ENCODE data around the gene ASGR1. TPM values are rescaled to one million over a fixed set of nuclear protein-coding genes. Genes with fewer than 3 reads are reported as not detected.
A peak's percentile ranks its signal among the peaks of the same experiment; 100 is the strongest.

Gene ASGR1
- total and polyA plus RNA-seq, 2 of the 4 experiments (the other 2 are of a cell fraction), result 1.3 to 3.8 TPM

DNA sequence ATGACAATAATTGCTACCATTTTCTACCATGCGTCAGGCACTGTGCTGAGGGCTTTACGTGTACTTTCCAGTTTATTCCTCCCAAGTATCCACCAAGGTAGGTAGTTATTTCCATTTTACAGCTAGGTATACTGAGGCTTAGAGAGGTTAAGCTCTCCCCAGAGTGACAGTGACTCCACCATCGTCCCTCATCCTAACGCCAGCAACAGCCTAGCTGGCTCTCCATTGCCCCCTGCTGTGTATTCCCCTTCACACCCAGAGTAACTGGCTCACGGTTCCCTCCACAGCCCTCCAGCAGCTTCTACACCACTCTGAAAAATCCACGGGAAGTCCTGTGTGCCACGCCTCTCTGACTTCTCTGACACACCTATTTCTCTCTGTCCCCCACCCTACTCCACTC lies 7.1 kb upstream of the ASGR1 start:
- Histone ChIP-seq H3K4me1 (ENCODE audit: control insufficient read depth, insufficient read depth, low read length) (no peaks in the 10 kb centered on the region), H3K27me3 (ENCODE audit: control insufficient read depth, insufficient read depth, low read length) (no peaks in the 10 kb centered on the region), H4K5ac (ENCODE audit: low read depth, low read length) (no peak overlapping the region), H3K79me1 (ENCODE audit: low read depth in 1 of 2, low read length in 2 of 2) (no peaks in the 10 kb centered on the region; a peak in 2 of 4 replicates), H3K9me1 (ENCODE audit: insufficient read depth, low read length) (no peaks in the 10 kb centered on the region; the same call in 1 of the 2 replicates), H3K9ac (ENCODE audit: low read depth, low read length) (no peak overlapping the region), H2AFZ (replicated peaks; ENCODE audit: low read length, poor library complexity) (no peak overlapping the region), H2AK9ac (replicated peaks; ENCODE audit: low read depth, low read length, poor library complexity) (no peak overlapping the region), H3K14ac (replicated peaks; ENCODE audit: low read depth, low read length) (no peak overlapping the region), H4K20me1 (ENCODE audit: insufficient read depth, low read length) (peaks cover 3% of the 10 kb centered on the region; the same call in 1 of the 2 replicates), H3K4me2 (ENCODE audit: low read depth, low read length) (no peak overlapping the region), H3K18ac (ENCODE audit: low read depth, low read length) (no peak overlapping the region), H3K4ac (ENCODE audit: low read depth, low read length) (no peak overlapping the region), H4K8ac (ENCODE audit: low read depth in 2 of 2, low read length in 2 of 2) (no peak overlapping the region), H2BK20ac (ENCODE audit: low read depth, low read length) (no peak overlapping the region), H4K91ac (ENCODE audit: insufficient read depth, low read depth, low read length) (no peak overlapping the region), H2BK15ac (ENCODE audit: low read depth, low read length) (no peak overlapping the region), H3K23ac (ENCODE audit: low read depth, low read length) (no peak overlapping the region), H3K9me3 (ENCODE audit: control insufficient read depth, insufficient read depth, low read length) (no peaks in the 10 kb centered on the region), H3K4me3 (ENCODE audit: insufficient read depth, low read depth, low read length) (no peak overlapping the region), H2AK5ac (ENCODE audit: low read depth, low read length) (no peak overlapping the region), H3K56ac (ENCODE audit: extremely low read depth, insufficient read depth, low read length) (no peak overlapping the region), H2BK120ac (ENCODE audit: low read depth, low read length) (no peak overlapping the region), H3K36me3 (ENCODE audit: control insufficient read depth, insufficient read depth, low read length) (peaks cover 18% of the 10 kb centered on the region), H3K27ac (ENCODE audit: insufficient read depth, low read length) (no peak overlapping the region), H2BK5ac (ENCODE audit: low read depth, low read length, poor library complexity, severe bottlenecking) (no peak overlapping the region)
- intact Hi-C loops (cut with micrococcal nuclease), result no loop called here
- in situ Hi-C loops (cut with MboI; ENCODE audit: low sequenced_read_pairs), result no loop called here
- dilution Hi-C loops (cut with HindIII; ENCODE audit: low sequenced_read_pairs, unreplicated experiment), result no loop called here
- 65% methylated on average over 4 of the region's 7 CpGs; no CpG with 5 or more reads in 1 of the 2 experiments for WGBS, 2 experiments (ENCODE audit: extremely low coverage in 2 of 2, insufficient read length in 1 of 2)
- DNase-seq (no peak), ATAC-seq (ENCODE audit: low read depth) (peak; percentile 50; the same call in 1 of the 2 replicates)
- POLR2A ChIA-PET (ENCODE audit: unreplicated experiment), result no interaction called here
- CTCF ChIA-PET, result interaction anchor here (1.4 kb wide), 1 partner anchor 141 kb away, joined by 3 read pairs; no protein-coding TSS in a partner anchor
- no TSS peak for BruUV-seq (replicated peaks)
- no peak for TF ChIP-seq POLR2A (IDR thresholded peaks at IDR 0.05; ENCODE audit: low read depth, low read length)
- TF ChIP-seq, protein P1, sequence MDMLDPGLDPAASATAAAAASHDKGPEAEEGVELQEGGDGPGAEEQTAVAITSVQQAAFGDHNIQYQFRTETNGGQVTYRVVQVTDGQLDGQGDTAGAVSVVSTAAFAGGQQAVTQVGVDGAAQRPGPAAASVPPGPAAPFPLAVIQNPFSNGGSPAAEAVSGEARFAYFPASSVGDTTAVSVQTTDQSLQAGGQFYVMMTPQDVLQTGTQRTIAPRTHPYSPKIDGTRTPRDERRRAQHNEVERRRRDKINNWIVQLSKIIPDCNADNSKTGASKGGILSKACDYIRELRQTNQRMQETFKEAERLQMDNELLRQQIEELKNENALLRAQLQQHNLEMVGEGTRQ (IDR thresholded peaks at IDR 0.05; ENCODE audit: low read depth, low read length), result no peak
- TF ChIP-seq, protein P2, sequence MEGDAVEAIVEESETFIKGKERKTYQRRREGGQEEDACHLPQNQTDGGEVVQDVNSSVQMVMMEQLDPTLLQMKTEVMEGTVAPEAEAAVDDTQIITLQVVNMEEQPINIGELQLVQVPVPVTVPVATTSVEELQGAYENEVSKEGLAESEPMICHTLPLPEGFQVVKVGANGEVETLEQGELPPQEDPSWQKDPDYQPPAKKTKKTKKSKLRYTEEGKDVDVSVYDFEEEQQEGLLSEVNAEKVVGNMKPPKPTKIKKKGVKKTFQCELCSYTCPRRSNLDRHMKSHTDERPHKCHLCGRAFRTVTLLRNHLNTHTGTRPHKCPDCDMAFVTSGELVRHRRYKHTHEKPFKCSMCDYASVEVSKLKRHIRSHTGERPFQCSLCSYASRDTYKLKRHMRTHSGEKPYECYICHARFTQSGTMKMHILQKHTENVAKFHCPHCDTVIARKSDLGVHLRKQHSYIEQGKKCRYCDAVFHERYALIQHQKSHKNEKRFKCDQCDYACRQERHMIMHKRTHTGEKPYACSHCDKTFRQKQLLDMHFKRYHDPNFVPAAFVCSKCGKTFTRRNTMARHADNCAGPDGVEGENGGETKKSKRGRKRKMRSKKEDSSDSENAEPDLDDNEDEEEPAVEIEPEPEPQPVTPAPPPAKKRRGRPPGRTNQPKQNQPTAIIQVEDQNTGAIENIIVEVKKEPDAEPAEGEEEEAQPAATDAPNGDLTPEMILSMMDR (conservative IDR thresholded peaks at IDR 0.05; ENCODE audit: low read depth, low read length), result peak; percentile 22; the same call in 1 of the 2 replicates
